ENCODE measurements around the gene STARD4.
A peak's percentile ranks its signal among the peaks of the same experiment; 100 is the strongest.

Gene STARD4

DNA sequence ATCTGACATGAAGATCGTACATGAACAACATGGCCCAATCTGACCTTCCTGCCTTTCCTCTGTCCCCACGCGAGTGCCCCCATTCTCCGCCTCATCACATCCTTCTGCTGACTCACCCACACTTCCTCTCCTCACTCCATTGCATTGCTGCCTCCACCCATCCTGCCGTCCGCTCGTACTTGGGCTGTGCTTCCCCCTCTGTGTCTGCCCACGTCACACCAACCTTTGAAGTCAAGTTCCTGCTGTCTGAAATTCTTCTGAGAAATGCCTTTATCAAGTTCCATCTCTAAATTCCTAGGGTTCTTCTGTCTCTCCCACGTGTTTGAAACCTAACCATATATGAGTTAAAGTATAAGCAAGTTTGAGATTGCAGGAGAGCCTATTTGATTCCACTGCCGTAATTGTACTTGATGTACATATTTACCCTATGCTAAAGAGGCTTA is 18.0 kb upstream of the STARD4 start:
- TF ChIP-seq, protein P1, sequence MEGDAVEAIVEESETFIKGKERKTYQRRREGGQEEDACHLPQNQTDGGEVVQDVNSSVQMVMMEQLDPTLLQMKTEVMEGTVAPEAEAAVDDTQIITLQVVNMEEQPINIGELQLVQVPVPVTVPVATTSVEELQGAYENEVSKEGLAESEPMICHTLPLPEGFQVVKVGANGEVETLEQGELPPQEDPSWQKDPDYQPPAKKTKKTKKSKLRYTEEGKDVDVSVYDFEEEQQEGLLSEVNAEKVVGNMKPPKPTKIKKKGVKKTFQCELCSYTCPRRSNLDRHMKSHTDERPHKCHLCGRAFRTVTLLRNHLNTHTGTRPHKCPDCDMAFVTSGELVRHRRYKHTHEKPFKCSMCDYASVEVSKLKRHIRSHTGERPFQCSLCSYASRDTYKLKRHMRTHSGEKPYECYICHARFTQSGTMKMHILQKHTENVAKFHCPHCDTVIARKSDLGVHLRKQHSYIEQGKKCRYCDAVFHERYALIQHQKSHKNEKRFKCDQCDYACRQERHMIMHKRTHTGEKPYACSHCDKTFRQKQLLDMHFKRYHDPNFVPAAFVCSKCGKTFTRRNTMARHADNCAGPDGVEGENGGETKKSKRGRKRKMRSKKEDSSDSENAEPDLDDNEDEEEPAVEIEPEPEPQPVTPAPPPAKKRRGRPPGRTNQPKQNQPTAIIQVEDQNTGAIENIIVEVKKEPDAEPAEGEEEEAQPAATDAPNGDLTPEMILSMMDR (IDR thresholded peaks at IDR 0.05; ENCODE audit: low read length, missing control alignments), result no peak
- DNase-seq (ENCODE audit: low read depth), result peak; percentile 93
- no peak overlapping the region for H3K4me3 ChIP-seq (replicated peaks; ENCODE audit: low read depth, low read length)

DNA sequence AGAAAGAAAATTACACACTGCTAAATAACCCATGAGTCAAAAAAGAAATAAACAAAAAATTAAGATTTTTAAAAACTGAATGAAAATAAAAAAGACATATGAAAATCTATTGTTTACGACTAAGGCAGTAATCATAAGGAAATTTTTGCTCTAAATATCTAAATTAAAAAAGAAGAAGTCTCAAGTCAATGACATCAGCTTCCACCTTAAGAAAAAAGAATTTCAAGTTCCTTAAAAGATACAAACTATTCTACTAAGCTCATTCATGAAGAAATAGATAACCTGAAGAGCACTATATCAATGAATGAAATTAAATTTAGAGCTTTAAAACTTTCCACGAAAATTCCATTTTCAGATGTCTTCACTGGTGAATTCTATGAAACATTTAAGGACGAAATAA is 15.7 kb upstream of the STARD4 start:
- DNase-seq (ENCODE audit: low read depth), result no peak
- TF ChIP-seq, protein P1 (IDR thresholded peaks at IDR 0.05; ENCODE audit: low read length, missing control alignments), result no peak
- H3K4me3 ChIP-seq (replicated peaks; ENCODE audit: low read depth, low read length), result no peak overlapping the region

DNA sequence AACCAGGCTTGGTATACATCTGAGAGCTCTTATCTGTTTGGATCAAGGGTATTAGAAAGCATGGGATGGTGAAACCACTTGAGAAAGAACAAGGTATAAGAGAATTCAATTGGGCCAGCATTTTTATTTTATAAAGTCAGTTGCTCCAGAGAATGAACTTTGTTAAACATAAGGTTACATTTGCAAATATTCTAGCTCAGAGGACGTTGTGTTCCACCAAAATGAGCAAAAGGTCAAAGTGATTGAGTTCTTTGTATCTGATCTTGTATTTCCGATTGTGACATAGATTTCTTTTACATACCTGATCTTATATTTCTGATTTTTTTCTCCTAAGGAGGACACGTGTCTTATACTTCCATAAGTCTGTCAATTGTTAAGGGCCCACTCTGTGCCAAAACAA is 8.6 kb upstream of the STARD4 start:
- TF ChIP-seq, protein P1 (IDR thresholded peaks at IDR 0.05; ENCODE audit: low read length, missing control alignments), result no peak
- no peak for DNase-seq (ENCODE audit: low read depth)
- H3K4me3 ChIP-seq (replicated peaks; ENCODE audit: low read depth, low read length), result no peak overlapping the region

DNA sequence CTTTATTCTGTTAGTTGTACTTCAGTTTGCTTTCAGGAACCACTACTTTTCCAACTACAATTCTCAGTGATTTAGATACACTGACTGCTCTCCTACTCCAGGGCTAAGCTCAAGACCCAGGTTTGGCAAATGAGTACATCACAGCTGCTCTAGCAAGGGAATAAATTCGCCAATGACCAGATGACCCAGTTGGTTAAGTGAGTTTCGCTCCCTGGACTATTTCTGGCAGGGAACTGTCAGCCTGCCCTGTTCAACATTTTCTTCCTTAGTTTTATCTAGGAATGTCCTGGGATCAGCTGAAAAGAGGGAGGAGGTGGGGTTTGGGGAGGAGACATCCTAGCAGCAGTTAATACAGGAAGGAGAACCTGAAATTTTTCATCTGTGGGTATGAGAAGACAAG is 6.4 kb upstream of the STARD4 start:
- no peak overlapping the region for H3K4me3 ChIP-seq (replicated peaks; ENCODE audit: low read depth, low read length)
- TF ChIP-seq, protein P1 (IDR thresholded peaks at IDR 0.05; ENCODE audit: low read length, missing control alignments), result no peak
- no peak for DNase-seq (ENCODE audit: low read depth)

DNA sequence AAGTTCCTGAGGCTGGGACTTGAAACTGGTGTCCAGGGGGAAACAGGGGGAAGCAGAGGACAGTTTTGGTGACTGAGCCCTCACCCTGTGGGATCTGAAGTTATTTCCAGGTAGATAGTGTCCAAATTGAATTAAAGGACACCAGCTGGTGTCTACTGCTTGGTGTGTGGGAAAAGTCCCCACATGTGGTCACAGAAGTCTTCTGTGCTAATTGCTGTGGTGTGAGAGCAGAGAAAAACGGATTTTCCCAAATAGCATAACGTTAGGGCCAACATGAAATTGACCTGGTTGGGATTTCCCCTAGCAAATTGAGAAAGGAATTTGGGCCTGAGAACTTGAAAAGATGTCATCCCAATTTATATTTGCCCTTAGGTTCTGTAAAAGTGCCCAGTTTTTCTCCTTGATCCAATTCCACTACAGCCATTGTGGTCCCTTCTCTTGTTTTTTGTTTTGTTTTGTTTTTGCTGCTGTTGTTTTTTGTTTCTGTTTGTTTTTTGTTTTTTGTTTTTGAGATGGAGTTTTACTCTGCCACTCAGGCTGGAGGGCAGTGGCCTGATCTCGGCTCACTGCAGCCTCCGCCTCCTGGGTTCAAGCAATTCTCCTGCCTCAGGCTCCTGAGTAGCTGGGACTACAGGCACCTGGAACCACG is 5.6 kb upstream of the STARD4 start:
- no peak overlapping the region for H3K4me3 ChIP-seq (replicated peaks; ENCODE audit: low read depth, low read length)
- DNase-seq (ENCODE audit: low read depth), result no peak
- TF ChIP-seq, protein P1 (IDR thresholded peaks at IDR 0.05; ENCODE audit: low read length, missing control alignments), result no peak

DNA sequence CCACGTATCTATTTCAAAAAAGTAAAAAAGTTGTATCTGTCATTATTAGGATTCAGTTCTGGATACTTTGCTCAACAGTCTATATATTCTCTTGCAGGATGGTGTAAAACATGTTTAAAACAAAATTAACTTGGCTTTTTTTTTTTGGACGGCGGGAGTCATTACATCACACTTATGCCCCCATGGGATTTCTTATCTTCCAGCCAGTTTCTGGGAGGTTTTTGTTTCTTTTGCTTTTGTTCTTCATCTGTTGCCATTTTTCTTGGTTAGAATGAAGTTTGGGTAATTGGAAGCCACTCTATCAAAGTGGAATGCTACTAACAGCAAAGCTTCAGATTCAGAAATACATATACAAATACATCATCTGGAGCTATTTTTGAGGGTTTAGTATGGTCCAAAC is 1.8 kb upstream of the STARD4 start:
- DNase-seq (ENCODE audit: low read depth), result peak; percentile 39
- no peak overlapping the region for H3K4me3 ChIP-seq (replicated peaks; ENCODE audit: low read depth, low read length)
- TF ChIP-seq, protein P1 (IDR thresholded peaks at IDR 0.05; ENCODE audit: low read length, missing control alignments), result no peak

DNA sequence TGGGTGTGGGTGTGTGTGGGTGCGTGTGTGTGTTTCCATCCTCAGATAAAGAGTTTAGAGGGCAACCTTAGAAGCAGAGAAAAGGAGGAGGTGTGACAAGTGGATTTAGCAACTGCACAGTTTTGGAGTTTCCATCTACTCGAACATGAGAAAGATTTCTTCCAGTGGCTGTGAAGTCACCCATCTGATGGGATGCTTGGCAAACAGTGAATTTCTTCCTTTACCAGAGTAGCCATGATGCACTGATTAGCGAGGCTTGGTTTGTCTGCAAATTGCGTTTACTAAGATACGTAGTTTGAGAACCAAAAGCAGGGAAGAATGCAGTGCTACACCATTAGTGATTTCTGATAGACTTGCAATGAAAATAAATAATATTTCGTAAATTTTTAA is 791 bp upstream of the STARD4 start:
- H3K4me3 ChIP-seq (replicated peaks; ENCODE audit: low read depth, low read length), result peak overlapping the region; percentile 85
- TF ChIP-seq, protein P1 (IDR thresholded peaks at IDR 0.05; ENCODE audit: low read length, missing control alignments), result no peak
- DNase-seq (ENCODE audit: low read depth), result no peak
